Neural crest cell (in vitro differentiated cells): ENCODE data around the gene ZNF564. TPM values are rescaled to one million over a fixed set of nuclear protein-coding genes. Genes with fewer than 3 reads are reported as not detected.

Experiments
- DNase-seq: peaks from one replicate; pipeline ENCODE4 v3.0.0; 2021; ENCODE audit warnings: low read depth, mixed read lengths, low spot score
- H3K27ac Mint-ChIP-seq: one replicate; pipeline ENCODE4 v1.8.0; 2021; ENCODE audit warnings: mild to moderate bottlenecking, mixed read lengths; ENCODE audit not compliant: unreplicated experiment
- H3K27me3 Mint-ChIP-seq: 2 replicates; pipeline ENCODE4 v1.8.0; 2021; ENCODE audit warnings: low read depth, mild to moderate bottlenecking, mixed read lengths
- H3K36me3 Mint-ChIP-seq: 2 replicates; pipeline ENCODE4 v1.8.0; 2021; ENCODE audit warnings: low read depth, mild to moderate bottlenecking, mixed read lengths
- H3K4me1 Mint-ChIP-seq: 2 replicates; pipeline ENCODE4 v1.8.0; 2021; ENCODE audit warnings: mixed read lengths
- H3K4me3 Mint-ChIP-seq: one replicate; pipeline ENCODE4 v1.8.0; 2021; ENCODE audit warnings: mild to moderate bottlenecking, mixed read lengths
- H3K9me3 Mint-ChIP-seq: 2 replicates; pipeline ENCODE4 v1.8.0; 2021; ENCODE audit warnings: mixed read lengths
- CTCF ChIP-seq: fragments of 200-600 bp; sonication (generic); conservative IDR thresholded peaks from 2 replicates; pipeline ENCODE4 v1.5.0; 2021; ENCODE audit warnings: antibody characterized with exemption, mild to moderate bottlenecking
- total RNA-seq: library from RNA; stranded (reverse); gene quantifications from 2 replicates; pipeline ENCODE4 v1.2.1, GENCODE V29; 2021

ZNF564 gene
- total RNA-seq, 1 donor from 2014 or later, result 9.9 TPM

- no peak for DNase-seq
- TF ChIP-seq CTCF, result no peak
- Mint-ChIP-seq H3K36me3 (peaks cover 4% of the 10 kb centered on the region), H3K27ac (peak overlapping the region; percentile 96), H3K9me3 (no peaks in the 10 kb centered on the region), H3K4me1 (peaks cover 35% of the 10 kb centered on the region), H3K27me3 (no peaks in the 10 kb centered on the region), H3K4me3 (peak overlapping the region; percentile 94)
These were observed 66.2 kb downstream of the ZNF564 start for GRCh38 chr19:12485052-12485416.

GRCh38 chr19:12484371-12485051 lies 66.8 kb downstream of the ZNF564 start, which contains the start of gene ZNF709:
Gene ZNF709 (minus strand): TSS chr19:12484816. CDS start chr19:12484657, 159 bp downstream.
- peak within 1 kb of the TSS; percentile 96 for H3K27ac Mint-ChIP-seq
- H3K4me1 Mint-ChIP-seq, result peaks cover 35% of the 10 kb centered on the region
- H3K27me3 Mint-ChIP-seq, result no peaks in the 10 kb centered on the region
- no peak for TF ChIP-seq CTCF
- peak within 1 kb of the TSS; percentile 94 for H3K4me3 Mint-ChIP-seq
- peak; percentile 97 for DNase-seq
- no peaks in the 10 kb centered on the region for H3K9me3 Mint-ChIP-seq
- H3K36me3 Mint-ChIP-seq, result peaks cover 4% of the 10 kb centered on the region

GRCh38 chr19:12484011-12484370 lies 67.3 kb downstream of the ZNF564 start:
- peaks cover 35% of the 10 kb centered on the region for H3K4me1 Mint-ChIP-seq
- H3K9me3 Mint-ChIP-seq, result no peaks in the 10 kb centered on the region
- H3K27me3 Mint-ChIP-seq, result no peaks in the 10 kb centered on the region
- no peak for DNase-seq
- H3K4me3 Mint-ChIP-seq, result peak overlapping the region; percentile 94
- peak overlapping the region; percentile 93 for H3K27ac Mint-ChIP-seq
- H3K36me3 Mint-ChIP-seq, result peaks cover 4% of the 10 kb centered on the region
- no peak for TF ChIP-seq CTCF

GRCh38 chr19:12482509-12482886 lies 68.8 kb downstream of the ZNF564 start:
- Mint-ChIP-seq H3K4me3 (peak overlapping the region; percentile 79), H3K36me3 (peaks cover 6% of the 10 kb centered on the region), H3K27me3 (no peaks in the 10 kb centered on the region), H3K4me1 (peaks cover 35% of the 10 kb centered on the region), H3K27ac (no peak overlapping the region), H3K9me3 (no peaks in the 10 kb centered on the region)
- no peak for DNase-seq
- TF ChIP-seq CTCF, result no peak

- Mint-ChIP-seq H3K4me3 (peak overlapping the region; percentile 79), H3K27ac (no peak overlapping the region)
These were observed 69.3 kb downstream of the ZNF564 start for GRCh38 chr19:12481781-12482508.

More at GRCh38 chr19:12481781-12482508, 69.3 kb downstream of the ZNF564 start:
- Mint-ChIP-seq H3K4me1 (peaks cover 35% of the 10 kb centered on the region), H3K36me3 (peaks cover 6% of the 10 kb centered on the region), H3K9me3 (no peaks in the 10 kb centered on the region), H3K27me3 (no peaks in the 10 kb centered on the region)
- no peak for DNase-seq
- no peak for TF ChIP-seq CTCF
